ENCODE results near the gene AFF2. TPM values are rescaled to one million over a fixed set of nuclear protein-coding genes. Genes with fewer than 3 reads are reported as not detected.
"Not testable (repeated sequence)": the region's sequence is repeated elsewhere in the genome, so short reads cannot be mapped to it uniquely, and the experiment has no call there.

Gene AFF2
- total RNA-seq, 1 donor from 2014 or later, result 5.2 TPM

GRCh38 chrX:148823986-148824385 is 323.6 kb downstream of the AFF2 start:
- intact Hi-C loops (cut with micrococcal nuclease), result no loop called here

GRCh38 chrX:148825696-148826095 is 325.3 kb downstream of the AFF2 start:
- intact Hi-C loops (cut with micrococcal nuclease), result no loop called here

- intact Hi-C loops (cut with micrococcal nuclease), result no loop called here
Observed at GRCh38 chrX:148836741-148837140, 336.3 kb downstream of the AFF2 start.

- intact Hi-C loops (cut with micrococcal nuclease), result no loop called here
Observed at GRCh38 chrX:148850631-148851030, 350.2 kb downstream of the AFF2 start.

GRCh38 chrX:148854306-148854705 is 353.9 kb downstream of the AFF2 start:
- intact Hi-C loops (cut with micrococcal nuclease), result no loop called here

GRCh38 chrX:148856505-148856904 is 356.1 kb downstream of the AFF2 start:
- intact Hi-C loops (cut with micrococcal nuclease), result no loop called here

- intact Hi-C loops (cut with micrococcal nuclease), result no loop called here
Observed at GRCh38 chrX:148865277-148866210, 365.1 kb downstream of the AFF2 start.

GRCh38 chrX:148867596-148867995 is 367.2 kb downstream of the AFF2 start:
- intact Hi-C loops (cut with micrococcal nuclease), result no loop called here

- intact Hi-C loops (cut with micrococcal nuclease), result no loop called here
Observed at GRCh38 chrX:148871422-148872160, 371.2 kb downstream of the AFF2 start.

- intact Hi-C loops (cut with micrococcal nuclease), result no loop called here
Observed at GRCh38 chrX:148872161-148872535, 371.7 kb downstream of the AFF2 start.

- intact Hi-C loops (cut with micrococcal nuclease), result no loop called here
Observed at GRCh38 chrX:148872881-148873280, 372.5 kb downstream of the AFF2 start.

- intact Hi-C loops (cut with micrococcal nuclease), result no loop called here
Observed at GRCh38 chrX:148874636-148875246, 374.3 kb downstream of the AFF2 start.

- intact Hi-C loops (cut with micrococcal nuclease), result no loop called here
Observed at GRCh38 chrX:148878371-148878770, 378.0 kb downstream of the AFF2 start.

GRCh38 chrX:148885203-148885602 is 384.8 kb downstream of the AFF2 start:
- intact Hi-C loops (cut with micrococcal nuclease), result no loop called here

GRCh38 chrX:148893395-148893794 is 393.0 kb downstream of the AFF2 start:
- intact Hi-C loops (cut with micrococcal nuclease), result no loop called here

GRCh38 chrX:148902581-148902980 is 402.2 kb downstream of the AFF2 start:
- intact Hi-C loops (cut with micrococcal nuclease), result no loop called here

GRCh38 chrX:148903176-148903575 is 402.8 kb downstream of the AFF2 start:
- intact Hi-C loops (cut with micrococcal nuclease), result no loop called here

- intact Hi-C loops (cut with micrococcal nuclease), result no loop called here
Observed at GRCh38 chrX:148904421-148905111, 404.1 kb downstream of the AFF2 start.

- intact Hi-C loops (cut with micrococcal nuclease), result no loop called here
Observed at GRCh38 chrX:148905400-148905799, 405.0 kb downstream of the AFF2 start.

GRCh38 chrX:148906628-148907027 is 406.2 kb downstream of the AFF2 start:
- intact Hi-C loops (cut with micrococcal nuclease), result not testable (repeated sequence)

GRCh38 chrX:148909758-148910157 is 409.3 kb downstream of the AFF2 start:
- intact Hi-C loops (cut with micrococcal nuclease), result no loop called here
